K562 (cell line): ENCODE measurements around the gene CDCP2. TPM values are rescaled to one million over a fixed set of nuclear protein-coding genes. Genes with fewer than 3 reads are reported as not detected.
A peak's percentile ranks its signal among the peaks of the same experiment; 100 is the strongest.

Experiments
- ATAC-seq: fragments of 200-7000 bp; cut with Tn5 transposase; 3 replicates; pipeline ENCODE4 v1.9.1; 2020; ENCODE audit warnings: moderate library complexity
- BruUV-seq: library from RNA; stranded (reverse); fragments of 400-500 nt; replicated peaks from 2 replicates; lab custom pipeline; 2021; lab: Mats Ljungman, UMichigan
- CTCF ChIA-PET: fragments of 300-600 bp; formaldehyde crosslinking; extraction: SDS; loops from one replicate; lab custom pipeline; 2021; ENCODE audit warnings: low intra/inter-chr PET ratio; lab: Yijun Ruan, JAX
- POLR2A ChIA-PET: fragments of 300-600, 350-650 bp; sonication (Branson Sonifier 250); formaldehyde crosslinking; extraction: SDS; loops from one replicate; lab custom pipeline; 2021; ENCODE audit warnings: antibody characterized with exemption, inconsistent platforms; lab: Yijun Ruan, JAX
- DNase-seq, 4 experiments: peaks; one replicate each; pipeline versions ENCODE4 v3.0.0 to v3.0.0-alpha.2; 2011 to 2018; ENCODE audit warnings: low spot score in 3 of 4, mixed read lengths in 3 of 4; ENCODE audit errors: extremely low read depth in 1 of 4
- FAIRE-seq: peaks from 2 replicates; lab custom pipeline; 2011; peaks lifted over from hg19 to GRCh38; lab: Jason Lieb, UNC
- H2AFZ ChIP-seq: 2 replicates; pipeline ENCODE4 v1.6.0; 2011; ENCODE audit warnings: low read depth, low read length, control low read depth, inconsistent platforms
- H3K27ac ChIP-seq: fragments of 200-600 bp; 3 replicates; pipeline ENCODE4 v1.8.0; 2011; ENCODE audit warnings: low read depth, mild to moderate bottlenecking, control low read depth, inconsistent platforms, low read length, moderate library complexity, mixed read lengths; ENCODE audit errors: extremely low read depth
- H3K27me3 ChIP-seq, 2 experiments: fragments of 300-600 bp in 1 of 2; 2 replicates in 1 of 2; 3 replicates in 1 of 2; pipeline versions ENCODE4 v1.6.0 to v1.8.0; 2011; ENCODE audit warnings: inconsistent platforms in 2 of 2, low read length in 2 of 2, mild to moderate bottlenecking in 1 of 2, mixed read lengths in 1 of 2, moderate library complexity in 1 of 2; ENCODE audit not compliant: control insufficient read depth in 2 of 2, insufficient read depth in 2 of 2
- H3K36me3 ChIP-seq: fragments of 300-600 bp; 3 replicates; pipeline ENCODE4 v1.8.0; 2011; ENCODE audit warnings: mild to moderate bottlenecking, low read length, inconsistent platforms; ENCODE audit not compliant: control insufficient read depth, insufficient read depth
- H3K4me1 ChIP-seq, 2 experiments: fragments of 200-600 bp in 1 of 2; replicated peaks in 1 of 2; 2 replicates in 1 of 2; 3 replicates in 1 of 2; pipeline versions ENCODE4 v1.5.1 to v1.8.0; 2011; ENCODE audit warnings: inconsistent platforms in 2 of 2, low read length in 2 of 2, mild to moderate bottlenecking in 1 of 2, mixed read lengths in 1 of 2, moderate library complexity in 1 of 2; ENCODE audit not compliant: control insufficient read depth in 2 of 2, insufficient read depth in 2 of 2
- H3K4me2 ChIP-seq: 2 replicates; pipeline ENCODE4 v1.6.1; 2011; ENCODE audit warnings: low read length, control low read depth, inconsistent platforms, mixed read lengths; ENCODE audit not compliant: insufficient read depth
- H3K4me3 ChIP-seq: fragments of 200-600 bp; sonication (generic), shearing (Covaris generic); 2 replicates; pipeline ENCODE4 v1.5.1; 2016; ENCODE audit warnings: control low read depth, inconsistent platforms
- H3K79me2 ChIP-seq: fragments of 200-600 bp; 3 replicates; pipeline ENCODE4 v1.8.0; 2011; ENCODE audit warnings: low read length, inconsistent platforms; ENCODE audit not compliant: control insufficient read depth, insufficient read depth
- H3K9ac ChIP-seq, 2 experiments: 2 replicates each; pipeline versions ENCODE4 v1.6.0 to v1.6.1; 2011; ENCODE audit warnings: low read depth in 2 of 2, low read length in 2 of 2, control low read depth in 1 of 2, inconsistent platforms in 1 of 2, mild to moderate bottlenecking in 1 of 2, mixed read lengths in 1 of 2; ENCODE audit not compliant: insufficient read depth in 1 of 2
- H3K9me1 ChIP-seq: one replicate; pipeline ENCODE4 v1.6.0; 2011; ENCODE audit warnings: inconsistent platforms, mild to moderate bottlenecking, low read length, moderate library complexity; ENCODE audit not compliant: control insufficient read depth, insufficient read depth
- H3K9me3 ChIP-seq: replicated peaks from 2 replicates; pipeline ENCODE4 v1.5.1; 2011; ENCODE audit warnings: low read depth, low read length, inconsistent platforms; ENCODE audit not compliant: control insufficient read depth, insufficient read depth
- H4K20me1 ChIP-seq: replicated peaks from 2 replicates; pipeline ENCODE4 v1.6.1; 2011; ENCODE audit warnings: low read length, inconsistent platforms, mixed read lengths; ENCODE audit not compliant: control insufficient read depth, insufficient read depth
- ARID1B ChIP-seq: fragments of 450-650 bp; IDR thresholded peaks from 2 replicates; pipeline ENCODE4 v1.6.1; 2016; ENCODE audit warnings: antibody characterized with exemption, mild to moderate bottlenecking, inconsistent platforms
- ATF1 ChIP-seq, 2 experiments: fragments of 450-650 bp in 1 of 2; IDR thresholded peaks; 2 replicates each; pipeline ENCODE4 v1.6.1; 2016; ENCODE audit warnings: missing compliant biosample characterization in 1 of 2, missing genetic modification characterization in 1 of 2
- CHD4 ChIP-seq: fragments of 200-600 bp; sonication (generic); IDR thresholded peaks from 3 replicates; pipeline ENCODE4 v1.6.1; 2012; ENCODE audit warnings: low read depth, mild to moderate bottlenecking, mixed read lengths, low read length, inconsistent platforms; ENCODE audit not compliant: insufficient read depth, insufficient replicate concordance, poor library complexity, severe bottlenecking
- CSDE1 ChIP-seq, 2 experiments: fragments of 450-650 bp; IDR thresholded peaks; 2 replicates each; pipeline ENCODE4 v1.6.1; 2016; ENCODE audit warnings: mild to moderate bottlenecking in 1 of 2
- EHMT2 ChIP-seq: fragments of 450-650 bp; IDR thresholded peaks from 2 replicates; pipeline ENCODE4 v1.6.1; 2018; ENCODE audit warnings: antibody characterized with exemption
- LARP7 ChIP-seq: fragments of 450-650 bp; IDR thresholded peaks from 2 replicates; pipeline ENCODE4 v1.6.1; 2016
- MLLT1 ChIP-seq, 2 experiments: fragments of 450-650 bp; IDR thresholded peaks; 2 replicates each; pipeline ENCODE4 v1.6.1; 2016
- NR3C1 ChIP-seq: sonication (generic); formaldehyde crosslinking; IDR thresholded peaks from 2 replicates; pipeline ENCODE4 v1.8.1; 2022; ENCODE audit warnings: missing genetic modification reagents
- RBM25 ChIP-seq: fragments of 200-400 bp; formaldehyde crosslinking; IDR thresholded peaks from 2 replicates; pipeline ENCODE4 v1.6.1; 2018; ENCODE audit warnings: low read length, low read depth, moderate library complexity; ENCODE audit not compliant: severe bottlenecking
- SMARCA5 ChIP-seq: fragments of 450-650 bp; IDR thresholded peaks from 2 replicates; pipeline ENCODE4 v1.6.1; 2016
- TRIM24 ChIP-seq, 2 experiments: fragments of 450-650 bp; IDR thresholded peaks; 2 replicates each; pipeline ENCODE4 v1.6.1; 2016
- TSC22D4 ChIP-seq: fragments of 450-650 bp; IDR thresholded peaks from 2 replicates; pipeline ENCODE4 v1.6.1; 2016; ENCODE audit warnings: missing genetic modification characterization, missing biosample characterization, control low read depth
- ZBTB12 ChIP-seq: fragments of 250-450 bp; sonication (Bioruptor Pico); IDR thresholded peaks from 2 replicates; pipeline ENCODE4 v1.4.0; 2020
- ZNF282 ChIP-seq: sonication (generic); formaldehyde crosslinking; IDR thresholded peaks from 2 replicates; pipeline ENCODE4 v1.8.1; 2023; ENCODE audit warnings: missing genetic modification reagents
- ZNF717 ChIP-seq: fragments of 250-450 bp; sonication (Bioruptor Pico); IDR thresholded peaks from 2 replicates; pipeline ENCODE4 v1.5.0; 2021
- WGBS: fragments of 100-300 bp; shearing (Covaris generic); methylation state at CpG from one replicate; pipeline ENCODE4 v1.1.6; 2016; ENCODE audit warnings: low coverage, mixed read lengths; ENCODE audit not compliant: insufficient coverage; ENCODE audit errors: missing lambda C conversion rate; 5-methylcytosine and 5-hydroxymethylcytosine counted together
- in situ Hi-C: fragments of 300-500 bp; cut with MboI; formaldehyde crosslinking; loops from 4 replicates; pipeline ENCODE4 v1.15.0; 2018; ENCODE audit warnings: inconsistent platforms, mixed read lengths
- intact Hi-C: fragments of 100-400 bp; cut with micrococcal nuclease; formaldehyde crosslinking; loops from 2 replicates; pipeline ENCODE4 v1.14.2; 2022
- polyA plus RNA-seq, 8 experiments: library from polyadenylated mRNA; depleted of rRNA in 4 of 8; stranded (reverse) in 5 of 8; unstranded in 3 of 8; fragments of >200 nt; fragmentation: Nextera tagmentation in 2 of 8; fragmentation: Illumina TruSeq in 1 of 8; extraction: Ambion mirVana in 2 of 8; extraction: Trizol in 1 of 8; gene quantifications; 2 replicates each; pipeline versions ENCODE4 v1.2.1 to v1.2.3, GENCODE V29; 2011 to 2014; ENCODE audit warnings: inconsistent platforms in 1 of 8, missing spikeins in 1 of 8
- total RNA-seq, 7 experiments: library from RNA; depleted of rRNA in 6 of 7; stranded (reverse); fragments of >200 nt in 6 of 7; fragmentation: Illumina TruSeq in 2 of 7; extraction: Trizol in 2 of 7; gene quantifications; 2 replicates each; pipeline versions ENCODE4 v1.2.1 to v1.2.3, GENCODE V29; 2011 to 2021; ENCODE audit warnings: low replicate concordance in 1 of 7
- TF ChIP-seq, protein P1 (sequence below): sonication (generic); formaldehyde crosslinking; IDR thresholded peaks from 2 replicates; pipeline ENCODE4 v1.8.1; 2023; ENCODE audit warnings: mild to moderate bottlenecking, missing genetic modification reagents

CDCP2 gene
- total and polyA plus RNA-seq, 9 of the 15 experiments (the other 6 are each of a cell fraction or from before 2014, with no cell fraction given): not detected

DNA sequence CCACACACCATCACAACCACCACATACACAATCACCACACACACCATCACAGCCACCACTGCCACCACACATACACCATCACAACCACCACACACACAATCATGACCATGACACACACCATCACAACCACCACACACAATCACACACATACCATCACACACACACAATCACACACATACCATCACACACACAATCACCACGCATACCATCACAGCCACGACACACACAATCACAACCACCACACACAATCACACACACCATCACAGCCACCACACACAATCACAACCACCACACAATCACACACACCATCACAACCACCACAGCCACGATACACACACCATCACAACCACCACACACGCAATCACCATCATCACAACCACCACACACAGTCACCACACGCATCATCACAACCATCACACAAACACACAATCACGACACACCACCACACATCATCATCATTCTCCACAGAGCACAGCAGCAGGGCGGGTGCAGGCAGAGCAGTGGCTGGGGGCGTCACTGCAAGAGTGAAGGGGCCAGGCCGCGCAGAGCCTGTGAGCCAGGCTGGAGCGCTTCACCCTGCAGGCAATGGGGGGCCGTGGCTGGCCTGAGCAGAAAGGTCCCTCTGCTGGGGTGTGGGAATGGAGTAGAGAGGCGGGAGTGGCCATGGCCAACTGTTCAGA lies 32.6 kb downstream of the CDCP2 start:
- FAIRE-seq: peak; percentile 92
- Histone ChIP-seq H3K36me3 (no peaks in the 10 kb centered on the region; the same call in 2 of the 3 replicates), H4K20me1 (no peaks in the 10 kb centered on the region), H2AFZ (no peak overlapping the region), H3K9ac (no peak overlapping the region), H3K4me2 (no peak overlapping the region), H3K27ac (no peak overlapping the region), H3K4me1 (peaks cover 7 to 21% of the 10 kb centered on the region in 2 experiments; a peak in 4 of 5 replicates), H3K79me2 (no peaks in the 10 kb centered on the region), H3K9me1 (no peaks in the 10 kb centered on the region), H3K27me3 (peaks cover 3 to 18% of the 10 kb centered on the region in 2 experiments; a peak in 3 of 5 replicates), H3K4me3 (no peak overlapping the region), H3K9me3 (0 out of 2 replicates have a peak, but pooled peaks cover 3% of the 10 kb centered on the region)
- DNase-seq: no peak
- BruUV-seq: no TSS peak
- WGBS: 61% methylated on average over 13 of the region's 13 CpGs
- ChIA-PET CTCF (interaction anchor here (0.6 kb wide), 1 partner anchor 672 kb away, joined by 3 read pairs; no protein-coding TSS in a partner anchor), POLR2A (no interaction called here)
- in situ Hi-C loops (loop anchor here (5.0 kb wide), 1 partner anchor 377 kb away; no protein-coding TSS in a partner anchor), intact Hi-C loops (loop anchor here (5.0 to 10.0 kb wide), 4 partner anchors 47 to 545 kb away; partner anchors contain the start of genes CYB5RL and MRPL37)
- ATAC-seq: no peak
- TF ChIP-seq ZNF717 (CRISPR knock-in tag): no peak
- 0 out of 4 replicates have a peak, but pooled peaks of 1 of the 2 experiments have one; percentile 10 for TF ChIP-seq TRIM24 (IDR thresholded peaks at IDR 0.05)
- TF ChIP-seq SMARCA5: 0 out of 2 replicates have a peak, but pooled peaks have one; percentile 27
- TF ChIP-seq CHD4: peak; percentile 37
- peak in 1 of 2 experiments; percentile 58; a peak in 3 of 4 replicates for TF ChIP-seq MLLT1 (IDR thresholded peaks at IDR 0.05)
- no peak for TF ChIP-seq NR3C1 (CRISPR knock-in tag)
- peak; percentile 29; the same call in 1 of the 2 replicates for TF ChIP-seq EHMT2
- no peak for TF ChIP-seq ATF1 (CRISPR knock-in tag; IDR thresholded peaks at IDR 0.05)
- TF ChIP-seq ATF1 (tag; IDR thresholded peaks at IDR 0.05): no peak
- TF ChIP-seq, protein P1, sequence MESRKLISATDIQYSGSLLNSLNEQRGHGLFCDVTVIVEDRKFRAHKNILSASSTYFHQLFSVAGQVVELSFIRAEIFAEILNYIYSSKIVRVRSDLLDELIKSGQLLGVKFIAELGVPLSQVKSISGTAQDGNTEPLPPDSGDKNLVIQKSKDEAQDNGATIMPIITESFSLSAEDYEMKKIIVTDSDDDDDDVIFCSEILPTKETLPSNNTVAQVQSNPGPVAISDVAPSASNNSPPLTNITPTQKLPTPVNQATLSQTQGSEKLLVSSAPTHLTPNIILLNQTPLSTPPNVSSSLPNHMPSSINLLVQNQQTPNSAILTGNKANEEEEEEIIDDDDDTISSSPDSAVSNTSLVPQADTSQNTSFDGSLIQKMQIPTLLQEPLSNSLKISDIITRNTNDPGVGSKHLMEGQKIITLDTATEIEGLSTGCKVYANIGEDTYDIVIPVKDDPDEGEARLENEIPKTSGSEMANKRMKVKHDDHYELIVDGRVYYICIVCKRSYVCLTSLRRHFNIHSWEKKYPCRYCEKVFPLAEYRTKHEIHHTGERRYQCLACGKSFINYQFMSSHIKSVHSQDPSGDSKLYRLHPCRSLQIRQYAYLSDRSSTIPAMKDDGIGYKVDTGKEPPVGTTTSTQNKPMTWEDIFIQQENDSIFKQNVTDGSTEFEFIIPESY: peak; percentile 89
- no peak for TF ChIP-seq ZBTB12
- TF ChIP-seq ARID1B: peak; percentile 20; the same call in 1 of the 2 replicates
- TF ChIP-seq ZNF282: no peak
- TF ChIP-seq CSDE1 (IDR thresholded peaks at IDR 0.05): 0 out of 4 replicates have a peak, but pooled peaks of 1 of the 2 experiments have one; percentile 24
- peak; percentile 59; the same call in 1 of the 2 replicates for TF ChIP-seq TSC22D4 (tag)
- no peak for TF ChIP-seq RBM25
- TF ChIP-seq LARP7: peak; percentile 56; the same call in 1 of the 2 replicates
